ENCODE data around the gene RPL7A.

RPL7A gene

GRCh38 chr9:133377721-133378216 lies 29.8 kb downstream of the RPL7A start:
- Histone ChIP-seq H3K4me1 (peaks cover 0 to 30% (median 21%) of the 10 kb centered on the region in 4 donors), H3K27ac (no peak overlapping the region), H3K4me3 (no peak overlapping the region), H3K9me3 (no peaks in the 10 kb centered on the region), H3K36me3 (peaks cover 3 to 6% (median 6%) of the 10 kb centered on the region in 3 donors), H3K27me3 (no peaks in the 10 kb centered on the region)
- no peak for TF ChIP-seq CTCF (IDR thresholded peaks at IDR 0.05)
- no peak for DNase-seq
- intact Hi-C loops (cut with DNase I; ENCODE audit: low total_unique reads): loop anchor here (5.0 kb wide), 1 partner anchor 40 kb away; the partner anchor contains the start of gene REXO4

- intact Hi-C loops (cut with DNase I; ENCODE audit: low total_unique reads): loop anchor here (5.0 kb wide), 1 partner anchor 39 kb away; the partner anchor contains the start of gene REXO4
- peaks cover 0 to 1% (median 0%) of the 10 kb centered on the region in 3 donors for H3K36me3 ChIP-seq
- H3K27ac ChIP-seq: no peak overlapping the region
- TF ChIP-seq CTCF (IDR thresholded peaks at IDR 0.05): no peak
- no peak overlapping the region for H3K4me3 ChIP-seq
- DNase-seq: no peak
- H3K27me3 ChIP-seq: no peaks in the 10 kb centered on the region
- H3K4me1 ChIP-seq: peaks cover 0 to 23% (median 18%) of the 10 kb centered on the region in 4 donors
- no peaks in the 10 kb centered on the region for H3K9me3 ChIP-seq
Observed at GRCh38 chr9:133378408-133378962, 30.5 kb downstream of the RPL7A start.

GRCh38 chr9:133379153-133380086 lies 31.4 kb downstream of the RPL7A start:
- TF ChIP-seq CTCF (IDR thresholded peaks at IDR 0.05): no peak
- no peaks in the 10 kb centered on the region for H3K36me3 ChIP-seq
- H3K9me3 ChIP-seq: no peaks in the 10 kb centered on the region
- DNase-seq: no peak
- H3K4me1 ChIP-seq: peaks cover 0 to 13% (median 11%) of the 10 kb centered on the region in 4 donors
- no peak overlapping the region for H3K27ac ChIP-seq
- intact Hi-C loops (cut with DNase I; ENCODE audit: low total_unique reads): loop anchor here (5.0 kb wide), 1 partner anchor 38 kb away; the partner anchor contains the start of gene REXO4
- H3K4me3 ChIP-seq: no peak overlapping the region
- H3K27me3 ChIP-seq: no peaks in the 10 kb centered on the region

- Histone ChIP-seq H3K4me3 (no peak overlapping the region), H3K27ac (no peak overlapping the region), H3K36me3 (no peaks in the 10 kb centered on the region), H3K4me1 (peaks cover 0 to 8% (median 6%) of the 10 kb centered on the region in 4 donors), H3K27me3 (no peaks in the 10 kb centered on the region), H3K9me3 (no peaks in the 10 kb centered on the region)
- DNase-seq: no peak
- TF ChIP-seq CTCF (IDR thresholded peaks at IDR 0.05): no peak
- intact Hi-C loops (cut with DNase I; ENCODE audit: low total_unique reads): no loop called here
Observed at GRCh38 chr9:133380734-133381133, 32.7 kb downstream of the RPL7A start.

- no peaks in the 10 kb centered on the region for H3K27me3 ChIP-seq
- no peak overlapping the region for H3K4me3 ChIP-seq
- no peak for DNase-seq
- intact Hi-C loops (cut with DNase I; ENCODE audit: low total_unique reads): no loop called here
- no peaks in the 10 kb centered on the region for H3K9me3 ChIP-seq
- H3K36me3 ChIP-seq: no peaks in the 10 kb centered on the region
- no peak for TF ChIP-seq CTCF (IDR thresholded peaks at IDR 0.05)
- no peak overlapping the region for H3K27ac ChIP-seq
- no peaks in the 10 kb centered on the region for H3K4me1 ChIP-seq
Observed at GRCh38 chr9:133382507-133383141, 34.6 kb downstream of the RPL7A start.

Data from tibial artery (tissue), 4 donors.